Measurements from ENCODE around the gene FAM111A.

GRCh38 chr11:59186130-59186594 lies 43.5 kb downstream of the FAM111A start:
- TF ChIP-seq CTCF (conservative IDR thresholded peaks at IDR 0.05; ENCODE audit: low read depth, low read length): peak; percentile 92
- no peak for TF ChIP-seq EZH2 (IDR thresholded peaks at IDR 0.05; ENCODE audit: low read length, unreplicated experiment)

Data from PC-3 (cell line).